EL (cell line): Measurements from ENCODE around the gene ADAMTSL1.

ENCODE experiments used
- DNase-seq: peaks from one replicate; pipeline ENCODE4 v3.0.0-alpha.2; 2016

ADAMTSL1 gene

GRCh38 chr9:18500451-18500850 is 26.5 kb downstream of the ADAMTSL1 start:
- DNase-seq = no peak

DNA sequence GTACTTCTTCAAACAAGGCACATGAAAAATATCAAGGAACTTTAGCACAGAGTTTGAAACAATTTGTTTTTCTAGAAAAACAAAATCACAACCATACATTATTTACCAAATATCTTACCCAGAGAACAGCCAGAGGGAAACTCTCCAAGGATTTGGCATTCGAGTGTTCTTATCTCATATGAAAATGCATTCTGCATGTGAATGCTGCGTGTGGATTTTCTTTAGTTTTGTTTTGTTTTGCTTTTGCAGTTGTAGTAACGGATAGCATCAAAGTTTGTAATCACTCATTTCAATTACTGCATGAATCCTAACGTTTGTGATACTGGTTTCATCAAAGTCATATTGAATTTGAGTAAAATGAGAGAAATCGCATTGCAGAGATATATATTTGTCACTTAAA is 28.0 kb downstream of the ADAMTSL1 start:
- DNase-seq = no peak

DNA sequence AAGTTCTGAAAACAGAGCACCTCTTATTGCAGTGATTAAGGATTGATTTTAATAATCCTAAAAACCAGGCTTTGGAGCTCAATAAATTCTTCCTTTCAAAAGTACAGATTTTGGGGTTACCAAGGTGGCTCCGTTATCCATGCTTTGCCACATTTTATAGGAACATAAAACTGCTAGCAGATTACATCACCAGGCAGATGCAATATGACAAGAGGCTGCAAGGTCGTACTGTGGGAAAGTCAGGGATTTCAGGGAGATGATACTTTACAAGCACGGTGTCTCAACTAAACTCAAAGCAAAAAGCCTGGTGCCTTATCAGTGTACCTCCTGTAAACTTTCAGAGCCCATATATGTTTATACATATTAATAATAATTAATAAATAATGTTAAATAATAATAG is 28.6 kb downstream of the ADAMTSL1 start:
- DNase-seq = no peak

- DNase-seq = no peak
These were observed 30.8 kb downstream of the ADAMTSL1 start for GRCh38 chr9:18504707-18505106.

- DNase-seq = no peak
These were observed 33.2 kb downstream of the ADAMTSL1 start for GRCh38 chr9:18507151-18507550.

- no peak for DNase-seq
These were observed 42.6 kb downstream of the ADAMTSL1 start for GRCh38 chr9:18516514-18516913.

GRCh38 chr9:18516965-18517364 is 43.0 kb downstream of the ADAMTSL1 start:
- DNase-seq = no peak

- DNase-seq = no peak
These were observed 46.6 kb downstream of the ADAMTSL1 start for GRCh38 chr9:18520416-18521047.

- DNase-seq = no peak
These were observed 52.7 kb downstream of the ADAMTSL1 start for GRCh38 chr9:18526685-18527084.

- DNase-seq = peak; percentile 14
These were observed 57.4 kb downstream of the ADAMTSL1 start for GRCh38 chr9:18531136-18532065.

DNA sequence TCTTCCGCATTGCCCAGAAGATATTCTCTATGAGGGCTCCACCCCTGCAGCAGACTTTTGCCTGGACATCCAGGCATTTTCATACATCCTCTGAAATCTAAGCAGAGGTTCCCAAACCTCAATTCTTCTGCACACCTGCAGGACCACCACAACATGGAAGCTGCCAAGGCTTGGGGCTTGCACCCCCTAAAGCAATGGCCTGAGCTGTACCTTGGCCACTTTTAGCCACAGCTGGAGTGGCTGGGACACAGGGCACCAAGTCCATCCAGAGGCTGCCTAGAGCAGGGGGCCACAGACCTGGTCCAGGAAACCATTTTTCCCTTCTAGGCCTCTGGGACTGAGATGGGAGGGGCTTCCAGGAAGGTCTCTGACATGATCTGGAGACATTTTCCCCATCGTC is 60.7 kb downstream of the ADAMTSL1 start:
- no peak for DNase-seq

DNA sequence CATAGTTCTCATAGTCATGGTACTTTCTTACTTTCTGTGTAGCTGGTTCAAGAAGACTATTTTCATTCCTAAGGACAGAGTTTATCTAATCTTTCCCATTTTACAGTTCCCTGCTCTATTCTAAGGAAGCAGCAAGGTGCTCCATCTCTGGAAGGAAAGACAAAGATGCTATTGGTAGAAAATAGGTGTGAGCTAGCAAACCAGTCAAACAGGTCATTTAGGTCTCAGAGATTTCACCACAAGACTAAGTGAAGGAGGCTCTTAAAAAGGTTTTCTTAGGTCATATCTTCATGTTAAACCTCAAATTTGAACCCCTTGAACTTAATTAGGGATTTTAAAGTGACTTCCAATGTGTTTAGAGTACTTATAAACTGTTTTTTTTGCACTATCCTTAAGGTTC is 62.6 kb downstream of the ADAMTSL1 start:
- DNase-seq = no peak

GRCh38 chr9:18539203-18539693 is 65.3 kb downstream of the ADAMTSL1 start:
- no peak for DNase-seq

DNA sequence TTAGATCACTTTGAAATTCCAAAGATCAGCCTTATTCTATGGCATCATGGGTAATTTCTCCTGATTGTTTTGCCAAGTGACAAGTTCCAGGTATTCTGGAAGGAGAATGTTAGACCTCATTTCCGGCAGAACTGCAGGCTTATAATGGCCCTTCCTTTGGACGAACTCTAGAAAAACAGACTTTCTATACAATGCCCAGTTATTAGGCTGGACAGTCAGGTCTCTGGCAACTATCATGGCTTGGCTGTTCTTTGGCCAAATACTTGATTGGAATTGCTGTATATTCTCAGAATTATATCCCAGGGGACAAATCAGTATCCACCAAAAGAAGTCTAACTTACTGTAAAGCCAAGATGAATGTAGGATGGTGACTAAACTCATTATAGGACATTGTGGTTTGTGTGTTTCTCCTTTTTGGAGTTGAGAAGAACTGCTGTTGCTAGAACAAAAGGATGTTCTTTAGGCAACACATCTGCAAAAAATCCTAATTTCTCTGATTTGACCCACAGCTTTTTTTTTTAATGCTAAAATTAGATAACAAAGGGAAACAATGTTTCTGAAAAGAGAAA is 69.0 kb downstream of the ADAMTSL1 start:
- DNase-seq = peak; percentile 60

DNA sequence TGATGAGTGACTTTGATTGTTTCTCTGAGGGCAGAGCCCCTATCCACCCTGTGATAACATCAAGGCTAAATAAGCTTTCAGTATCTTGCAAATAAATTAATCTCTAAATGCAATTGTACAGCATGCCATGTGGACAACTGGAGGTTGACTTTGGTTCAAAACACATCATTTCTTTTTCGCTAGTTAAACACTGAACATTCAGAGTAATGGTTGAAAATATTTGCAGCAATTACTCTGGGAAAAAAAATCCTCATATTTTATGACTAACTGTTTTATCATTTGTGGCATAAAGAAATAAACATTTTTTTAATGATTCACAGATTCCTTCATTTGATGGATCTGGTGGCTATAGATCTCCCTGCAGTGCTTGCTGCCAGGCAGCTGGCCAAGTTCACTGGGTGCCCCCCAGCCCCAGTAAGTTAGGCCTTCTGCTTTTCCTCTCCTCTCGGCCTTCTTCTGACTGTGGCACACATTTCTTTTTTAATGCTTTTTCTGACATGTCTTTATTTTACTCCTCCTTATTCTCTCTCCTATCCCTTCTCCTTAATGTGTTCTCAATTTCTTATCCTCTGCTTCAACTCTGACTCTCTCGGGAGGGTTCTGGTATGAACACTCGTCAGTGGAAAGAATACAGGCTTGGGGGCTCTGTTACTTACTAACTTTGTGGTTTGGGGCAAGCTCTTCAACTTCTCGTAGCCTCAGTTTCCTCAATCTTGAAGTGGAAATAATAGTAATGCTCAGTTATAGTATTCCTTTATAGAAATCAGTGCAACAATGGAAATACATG is 69.6 kb downstream of the ADAMTSL1 start:
- peak; percentile 93 for DNase-seq

DNA sequence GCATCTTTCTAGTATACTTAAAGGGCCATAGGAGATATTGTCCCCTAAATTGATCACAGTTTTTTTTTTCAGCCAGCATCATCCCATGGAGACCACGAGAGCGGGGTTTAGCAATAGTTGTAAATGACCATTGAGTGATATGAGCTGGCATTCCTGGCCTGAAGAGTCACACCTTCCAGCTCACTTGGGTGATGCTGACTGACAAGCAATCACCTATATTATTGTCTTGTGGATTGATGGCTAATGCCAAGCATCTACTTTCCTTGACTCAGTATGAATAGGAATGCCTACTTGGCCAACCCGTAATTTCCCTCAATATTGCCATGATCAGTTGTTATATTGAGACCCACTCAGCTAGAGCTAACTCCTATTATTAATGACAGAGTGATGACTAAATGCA is 70.5 kb downstream of the ADAMTSL1 start:
- DNase-seq = peak; percentile 49

- DNase-seq = no peak
These were observed 71.8 kb downstream of the ADAMTSL1 start for GRCh38 chr9:18545636-18546360.

DNA sequence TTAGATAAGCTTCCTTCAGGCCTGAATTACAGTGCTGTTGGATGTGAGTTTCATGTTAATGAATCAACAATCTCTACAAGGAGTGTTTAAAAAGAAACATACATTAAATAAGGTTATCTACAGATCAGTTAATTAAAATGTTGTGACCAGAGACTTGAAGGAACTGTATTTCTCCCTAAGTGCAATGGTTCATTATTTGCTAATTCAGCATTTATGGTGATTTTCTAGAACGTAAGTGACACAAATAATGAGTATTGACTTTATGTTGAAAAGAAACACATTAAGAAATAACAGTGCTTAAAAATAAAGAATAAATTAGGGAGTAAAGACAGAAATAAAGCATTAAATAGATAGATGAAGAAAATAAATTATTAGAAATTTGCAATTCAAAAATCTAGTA is 74.5 kb downstream of the ADAMTSL1 start:
- DNase-seq = no peak

- DNase-seq = no peak
These were observed 75.8 kb downstream of the ADAMTSL1 start for GRCh38 chr9:18549772-18550171.

DNA sequence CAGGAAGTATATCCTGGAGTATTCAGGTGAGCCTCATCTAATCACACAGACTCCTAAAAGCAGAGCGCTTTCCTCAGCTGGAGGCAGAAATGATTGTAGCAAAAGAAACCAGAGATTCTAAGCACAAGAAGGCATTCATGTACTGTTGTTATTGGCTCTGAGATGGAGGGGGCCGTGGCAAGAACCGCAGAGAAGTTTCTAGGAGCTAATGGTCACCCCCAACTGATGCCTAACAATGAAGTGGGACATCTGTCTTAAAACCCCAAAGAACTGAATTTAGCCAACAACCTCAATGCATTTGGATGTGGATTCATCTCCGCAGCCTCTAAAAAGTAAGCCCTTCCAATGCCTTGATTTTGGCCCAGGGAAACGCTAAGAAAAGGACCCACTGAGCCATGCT is 76.3 kb downstream of the ADAMTSL1 start:
- DNase-seq = no peak

GRCh38 chr9:18554244-18554643 is 80.3 kb downstream of the ADAMTSL1 start:
- DNase-seq = no peak
